Amygdala (tissue), 56 donors: ENCODE results near the gene GRAMD4.

ENCODE experiments used
- DNase-seq, 56 donors: peaks; one replicate each; lab custom pipeline; 2025; lab: John Stamatoyannopoulos, UW

Gene GRAMD4

DNA sequence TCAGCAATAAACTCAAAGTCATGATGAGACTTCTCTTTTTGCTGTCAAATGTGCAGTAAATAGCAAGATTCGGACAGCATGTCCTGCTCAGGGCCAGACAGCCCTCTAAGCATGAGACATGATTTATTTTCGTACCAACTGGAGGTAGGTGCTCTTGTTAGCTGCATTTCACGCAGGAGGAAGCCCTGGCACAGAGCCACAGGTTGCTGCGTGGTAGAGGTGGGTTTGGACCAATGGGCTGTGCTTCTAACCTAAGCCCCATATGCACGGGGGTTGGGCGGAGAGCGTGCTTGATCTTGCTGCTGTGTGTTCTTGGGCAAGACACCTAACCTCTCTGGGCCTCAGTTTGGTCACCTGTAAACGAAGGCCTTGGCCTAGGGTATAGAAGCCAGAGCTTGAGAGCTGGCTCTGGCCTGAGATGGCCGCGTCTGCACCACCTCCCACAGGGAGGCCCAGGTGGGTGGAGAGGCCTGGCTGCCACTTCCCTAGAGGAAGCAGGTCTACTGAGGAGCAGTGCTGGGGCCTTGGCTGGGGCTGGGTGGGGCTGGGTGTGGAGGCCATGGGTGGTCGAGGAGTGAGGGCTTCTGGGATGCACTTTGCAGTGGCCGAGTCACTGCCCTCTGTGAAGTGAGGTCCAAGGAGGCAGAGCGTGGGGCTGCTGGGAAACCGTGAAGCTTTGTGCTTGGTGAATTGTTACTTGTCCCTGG lies 38.5 kb upstream of the GRAMD4 start:
- no peak for DNase-seq

DNA sequence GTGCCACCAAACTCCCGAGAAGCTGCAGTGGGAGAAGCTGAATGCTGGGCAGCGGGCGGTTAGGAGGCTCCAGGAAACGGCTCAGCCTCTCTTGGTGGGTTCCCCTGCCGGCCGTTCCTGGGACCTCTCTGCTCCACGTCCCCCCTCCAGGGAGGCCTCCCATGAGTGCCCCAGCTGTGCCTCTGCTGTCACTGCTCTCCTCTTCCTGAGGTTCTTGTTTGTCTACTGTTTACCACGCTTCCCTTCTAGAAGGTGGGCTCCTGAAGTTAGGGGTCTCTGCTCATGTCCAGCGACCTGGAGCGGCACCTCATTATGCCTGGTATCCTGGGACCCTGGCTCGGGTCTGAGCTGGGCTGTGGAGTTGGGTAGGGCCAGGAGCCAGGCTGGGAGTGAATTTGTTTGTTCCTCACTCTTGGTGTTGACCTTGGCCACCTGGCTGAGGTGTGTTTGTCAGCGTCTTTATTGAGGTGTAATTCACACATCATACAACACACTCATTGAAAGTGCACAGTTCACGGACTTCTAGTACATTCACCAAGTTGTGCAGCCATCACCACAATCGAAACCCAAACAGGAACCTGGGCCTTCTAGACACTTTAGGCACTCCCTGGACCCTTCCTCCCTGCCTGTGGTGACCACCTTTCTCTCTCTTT lies 37.8 kb upstream of the GRAMD4 start:
- no peak for DNase-seq

DNA sequence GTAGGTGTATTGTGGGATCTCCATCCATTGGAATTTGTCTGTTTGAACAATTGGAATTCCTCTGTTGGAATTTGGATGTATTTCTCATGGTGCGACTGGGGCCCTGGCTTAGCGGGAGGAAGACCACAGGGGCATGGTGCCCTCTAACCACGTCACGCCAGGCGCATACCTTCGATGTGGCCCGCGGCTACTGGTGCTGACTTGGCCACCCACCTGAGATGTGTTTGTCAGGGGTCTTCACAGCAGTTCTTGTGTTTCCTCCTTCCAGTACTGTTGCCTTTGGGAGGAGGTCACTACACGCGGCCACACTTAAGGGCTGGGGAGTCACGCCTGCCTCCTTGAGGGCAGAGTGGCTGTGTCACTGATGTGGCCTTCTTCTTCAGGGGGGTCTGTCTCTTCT lies 36.6 kb upstream of the GRAMD4 start:
- no peak for DNase-seq

GRCh38 chr22:46584081-46584921 lies 35.9 kb upstream of the GRAMD4 start:
- no peak for DNase-seq

- no peak for DNase-seq
These were observed 34.7 kb upstream of the GRAMD4 start for GRCh38 chr22:46585340-46586122.

DNA sequence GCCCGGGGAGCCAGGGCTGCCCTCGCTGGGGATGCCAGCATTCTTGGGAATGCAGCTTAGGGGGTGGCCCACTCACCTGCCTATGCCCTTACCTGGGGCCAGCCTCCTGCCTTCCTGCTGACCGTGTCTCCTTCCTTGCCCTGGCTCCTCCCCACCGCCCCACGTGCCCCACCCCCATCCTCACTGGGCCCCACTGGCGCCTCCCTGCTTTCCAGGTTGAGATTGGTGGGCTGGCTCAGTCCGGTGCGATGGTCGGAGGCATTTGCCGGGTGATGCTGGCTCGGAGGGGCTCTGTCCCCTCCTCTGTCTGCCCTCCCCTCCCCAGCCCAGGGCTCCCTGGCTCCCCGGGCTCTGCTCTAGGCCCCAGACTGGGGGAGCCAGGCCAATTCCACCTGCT lies 34.1 kb upstream of the GRAMD4 start:
- DNase-seq: no peak

DNA sequence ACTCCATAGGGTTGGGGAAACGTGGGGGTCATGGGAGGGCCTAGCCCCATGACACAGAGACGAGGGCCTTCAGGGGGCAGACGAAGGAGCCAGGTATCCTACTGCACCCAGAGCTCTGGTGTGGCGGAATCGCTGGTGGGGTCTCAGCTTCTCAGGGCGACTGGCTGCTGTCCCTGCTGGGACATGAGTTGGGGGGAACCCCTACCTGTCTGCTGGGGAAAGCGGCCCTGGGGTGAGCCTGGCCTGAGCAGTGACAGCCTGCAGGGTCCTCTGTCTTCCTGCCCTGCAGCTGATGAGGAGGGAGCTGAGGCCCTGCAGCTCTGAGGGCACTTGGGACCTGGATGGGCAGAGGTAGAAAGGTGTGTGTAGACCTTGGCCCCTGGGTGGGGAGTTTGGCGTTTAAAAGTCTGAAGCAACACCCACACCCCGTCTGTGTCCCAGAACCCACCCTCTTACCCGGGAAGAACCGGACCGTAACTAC lies 33.6 kb upstream of the GRAMD4 start:
- DNase-seq: no peak

DNA sequence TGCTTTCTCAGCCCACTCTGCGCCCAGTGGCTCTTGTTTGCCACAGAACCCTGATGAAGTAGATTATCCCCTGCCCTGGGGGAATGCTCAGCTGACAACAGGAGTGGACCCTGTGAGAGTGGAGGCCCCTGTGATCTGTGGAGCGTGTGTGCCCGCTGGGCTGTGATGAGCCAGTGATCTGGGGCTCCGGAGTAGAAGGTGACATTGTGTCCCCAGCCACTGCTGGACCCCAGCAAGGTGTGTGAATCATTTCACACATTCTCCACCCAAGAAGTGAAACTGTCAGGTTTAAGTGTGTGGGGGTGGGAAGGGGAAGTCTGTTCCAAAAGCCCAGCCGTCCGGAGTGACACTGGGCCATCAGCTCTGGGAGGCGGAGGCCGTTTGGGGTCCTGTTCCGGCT lies 33.1 kb upstream of the GRAMD4 start:
- DNase-seq: no peak

DNA sequence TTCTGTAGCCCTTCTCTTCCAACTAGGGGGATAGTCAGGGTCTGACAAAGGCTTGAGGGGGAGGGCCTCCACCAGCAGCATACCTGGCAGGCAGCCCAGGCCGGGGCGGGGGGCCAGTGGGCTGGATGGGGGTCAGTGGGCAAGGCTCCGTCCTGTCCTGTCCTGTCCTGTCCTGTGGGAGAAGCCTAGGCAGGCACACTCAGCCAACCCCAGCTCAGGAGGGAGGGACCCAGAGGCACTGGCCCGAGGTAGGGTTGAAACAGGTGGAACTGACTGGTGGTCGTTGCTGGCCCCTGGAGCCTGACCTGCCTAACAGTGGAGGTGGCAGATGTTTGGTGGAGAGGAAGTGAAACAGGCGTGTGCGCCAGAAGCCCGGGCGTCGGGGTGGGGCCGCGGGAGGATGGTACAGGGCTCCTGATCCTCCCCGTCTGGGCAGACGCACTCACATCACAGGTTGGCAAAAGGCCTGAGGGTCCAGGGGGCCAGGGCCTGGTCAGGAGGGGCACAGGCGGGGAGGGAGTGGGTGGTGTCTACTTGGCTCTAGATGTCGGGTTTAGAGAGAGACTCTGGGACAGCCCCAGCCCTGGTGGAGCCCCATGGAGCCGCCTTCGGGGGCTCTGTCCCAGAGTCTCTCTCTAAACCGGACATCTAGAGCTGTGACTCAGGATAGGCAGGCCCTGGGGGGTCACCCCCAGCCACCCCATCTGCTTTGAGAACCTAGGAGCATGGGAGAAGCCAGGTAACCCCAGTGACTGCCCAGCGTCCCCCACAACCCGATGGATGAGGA lies 32.5 kb upstream of the GRAMD4 start:
- DNase-seq: peak in 1 of 56 donors; percentile 31

GRCh38 chr22:46588279-46589140 lies 31.7 kb upstream of the GRAMD4 start:
- peak in 19 of 56 donors; percentile 25 to 66 (median 49) for DNase-seq

DNA sequence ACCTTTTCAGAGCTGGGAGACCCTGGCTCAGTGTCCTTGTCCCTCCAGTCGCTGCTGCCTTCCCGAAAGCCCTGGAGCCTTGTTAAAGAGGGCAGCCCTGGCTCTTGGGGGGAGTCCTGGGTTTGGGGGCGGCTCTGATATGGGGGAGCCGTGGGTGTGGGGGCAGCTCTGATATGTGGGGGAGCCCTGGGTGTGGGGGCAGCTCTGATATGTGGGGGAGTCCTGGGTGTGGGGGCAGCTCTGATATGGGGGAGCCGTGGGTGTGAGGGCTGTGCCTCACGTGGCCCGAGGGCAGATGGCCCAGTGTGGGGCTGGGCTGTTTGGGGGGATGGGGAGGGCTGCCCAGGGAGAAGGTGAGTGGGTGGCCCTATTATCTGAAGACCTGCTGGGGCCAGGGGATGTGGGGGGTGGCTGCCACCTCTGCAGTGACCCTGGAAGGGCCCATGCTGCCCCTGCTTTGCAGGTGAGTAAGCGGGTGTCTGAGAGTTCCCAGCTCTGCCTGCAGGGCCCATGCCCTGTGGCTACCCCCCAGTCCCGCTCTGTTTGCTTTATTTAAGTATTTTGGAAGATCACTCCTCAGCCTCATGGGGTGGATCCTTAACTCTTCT lies 30.9 kb upstream of the GRAMD4 start:
- DNase-seq: no peak

- DNase-seq: no peak
These were observed 30.3 kb upstream of the GRAMD4 start for GRCh38 chr22:46589871-46590271.

DNA sequence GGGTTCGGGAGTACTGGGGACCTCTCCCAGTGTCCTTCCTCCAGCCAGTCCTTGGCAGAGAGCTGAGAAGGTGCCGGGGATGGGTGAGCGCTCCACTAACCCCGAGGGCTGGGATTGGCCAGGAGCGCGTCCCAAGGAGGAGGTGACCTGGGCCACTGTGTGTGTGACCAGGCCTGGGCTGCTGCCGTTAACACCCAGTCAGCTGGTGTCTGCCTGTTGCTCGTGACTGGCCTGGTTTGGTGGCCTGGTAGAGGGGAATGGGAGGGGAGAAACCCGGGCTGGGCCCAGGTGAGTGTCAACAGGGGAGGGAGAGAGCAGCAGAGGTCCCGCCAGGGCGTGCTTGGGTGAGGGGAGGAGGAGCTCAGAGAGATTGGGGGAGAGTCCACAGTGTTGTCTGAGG lies 29.9 kb upstream of the GRAMD4 start:
- no peak for DNase-seq

- no peak for DNase-seq
These were observed 28.3 kb upstream of the GRAMD4 start for GRCh38 chr22:46591930-46592329.

- peak in 18 of 56 donors; percentile 20 to 62 (median 36) for DNase-seq
These were observed 27.8 kb upstream of the GRAMD4 start for GRCh38 chr22:46592390-46592872.

DNA sequence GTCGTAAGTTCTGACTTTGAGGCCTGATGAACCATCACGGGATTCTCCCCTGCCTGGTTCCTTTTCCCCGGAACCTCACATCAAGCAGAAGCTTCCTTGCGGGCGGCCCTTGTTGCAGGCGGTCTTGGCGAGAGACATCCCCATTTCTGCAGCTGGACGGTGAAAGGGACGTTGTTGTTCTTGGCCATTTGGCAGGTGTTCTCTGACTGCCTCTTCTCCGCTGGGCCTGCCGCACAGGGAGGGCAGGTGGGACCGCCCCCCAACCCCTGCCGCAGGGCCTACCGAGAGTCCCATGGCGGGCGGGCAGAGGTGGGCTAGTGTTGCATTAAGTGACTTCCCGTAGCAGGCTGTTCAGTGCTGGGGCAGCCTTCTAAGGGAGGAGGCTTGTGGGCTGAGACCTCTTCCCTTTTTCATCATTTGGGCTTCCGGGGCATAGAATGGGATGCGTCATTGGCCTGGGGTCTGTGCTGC lies 26.9 kb upstream of the GRAMD4 start:
- peak in 2 of 56 donors; percentile 46 to 53 for DNase-seq

DNA sequence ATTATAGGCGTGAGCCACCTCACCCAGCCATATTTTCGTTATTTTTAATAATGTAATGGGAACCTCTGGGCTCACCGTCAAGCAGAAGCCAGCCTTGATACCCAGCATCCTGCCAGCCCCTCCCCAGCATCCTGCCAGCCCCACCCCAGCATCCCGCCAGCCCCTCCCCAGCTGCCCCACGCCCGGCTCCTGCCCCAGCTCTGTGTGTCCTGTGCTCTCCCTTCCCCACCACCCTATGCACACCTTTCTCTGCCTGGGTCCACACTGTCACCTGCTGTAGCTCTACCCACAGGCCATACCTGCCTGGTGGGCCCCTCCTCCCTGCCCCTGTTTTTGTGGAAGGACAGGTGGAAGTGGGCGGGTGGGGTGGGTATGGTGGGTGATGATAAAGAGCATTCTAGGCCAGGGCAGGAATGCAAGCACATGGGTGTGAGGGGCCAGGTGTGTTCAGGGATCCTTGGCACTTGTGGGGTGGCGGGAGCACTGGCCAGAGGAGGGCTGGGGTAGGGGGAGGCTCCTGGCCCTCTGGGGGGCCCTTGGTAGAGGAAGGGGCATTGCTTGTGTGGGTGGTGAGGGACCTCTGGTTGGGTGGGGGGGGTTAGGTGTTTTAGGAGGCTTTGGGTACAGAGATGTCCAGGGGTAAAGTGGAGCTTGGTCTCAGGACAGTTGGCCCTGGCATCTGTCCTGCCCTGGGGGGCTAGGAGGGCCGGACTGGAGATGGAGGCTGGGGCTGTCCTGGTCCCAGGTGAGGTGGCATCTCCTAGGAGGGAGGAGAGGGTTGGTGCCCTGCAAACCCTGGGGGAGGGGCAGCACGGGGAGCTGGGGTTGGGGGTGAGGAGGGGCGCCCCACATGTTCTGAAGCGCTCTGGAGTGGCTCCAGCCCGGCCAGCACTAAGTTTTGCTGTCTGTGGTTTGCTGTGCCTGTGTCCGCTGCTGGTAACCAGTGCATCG lies 25.9 kb upstream of the GRAMD4 start:
- no peak for DNase-seq
